B cell (primary cell): ENCODE data around the gene ABHD17B. TPM values are rescaled to one million over a fixed set of nuclear protein-coding genes. Genes with fewer than 3 reads are reported as not detected.

Experiments used
- ATAC-seq: fragments of 200-7000 bp; cut with Tn5 transposase; one replicate; pipeline ENCODE4 v1.10.0; 2021; ENCODE audit warnings: low read depth, mild to moderate bottlenecking, moderate number of reproducible peaks, moderate library complexity
- CTCF ChIA-PET: fragments of 350-600 bp; sonication (Branson Sonifier 250); formaldehyde crosslinking; loops from one replicate; lab custom pipeline; 2021; ENCODE audit warnings: antibody characterized with exemption, inconsistent platforms; lab: Charles Lee
- POLR2A ChIA-PET: fragments of 350-600 bp; sonication (Branson Sonifier 250); formaldehyde crosslinking; loops from one replicate; lab custom pipeline; 2021; ENCODE audit warnings: antibody characterized with exemption; lab: Charles Lee
- DNase-seq: peaks from one replicate; pipeline ENCODE4 v3.0.0; 2013
- H2AFZ ChIP-seq: 2 replicates; pipeline ENCODE4 v1.6.1; 2012; ENCODE audit warnings: mild to moderate bottlenecking, low read depth, low read length; ENCODE audit not compliant: insufficient read depth, poor library complexity, severe bottlenecking
- H3K27ac ChIP-seq, 2 donors: 1 replicate in 1 of 2; 2 replicates in 1 of 2; pipeline ENCODE4 v1.5.1; 2012 to 2013; ENCODE audit warnings: low read length in 2 of 2, mild to moderate bottlenecking in 2 of 2, moderate library complexity in 1 of 2
- H3K27me3 ChIP-seq, 4 experiments: fragments of 200-600 bp in 1 of 4; sonication (generic) in 1 of 4; replicated peaks in 1 of 4; 1 replicate in 2 of 4; 2 replicates in 2 of 4; pipeline versions ENCODE4 v1.6.1 to v1.7.0; 2013 to 2016; ENCODE audit warnings: low read length in 3 of 4, mild to moderate bottlenecking in 2 of 4, mixed read lengths in 1 of 4, moderate library complexity in 1 of 4; ENCODE audit not compliant: insufficient read depth in 4 of 4, control insufficient read depth in 3 of 4; ENCODE audit errors: control extremely low read depth in 1 of 4
- H3K36me3 ChIP-seq, 2 experiments: replicated peaks in 1 of 2; 1 replicate in 1 of 2; 2 replicates in 1 of 2; pipeline versions ENCODE4 v1.6.1 to v1.7.1; 2013; ENCODE audit warnings: low read length in 1 of 2; ENCODE audit not compliant: insufficient read depth in 2 of 2, control insufficient read depth in 1 of 2; ENCODE audit errors: control extremely low read depth in 1 of 2, extremely low read depth in 1 of 2
- H3K4me1 ChIP-seq, 2 donors: fragments of 200-600 bp in 1 of 2; sonication (generic) in 1 of 2; 1 replicate in 1 of 2; 2 replicates in 1 of 2; pipeline versions ENCODE4 v1.5.1 to v1.6.1; 2013 to 2017; ENCODE audit warnings: low read length in 2 of 2; ENCODE audit not compliant: control insufficient read depth in 2 of 2, insufficient read depth in 2 of 2
- H3K4me2 ChIP-seq: replicated peaks from 2 replicates; pipeline ENCODE3; 2012; ENCODE audit warnings: mild to moderate bottlenecking, low read depth, low read length; ENCODE audit not compliant: poor library complexity, severe bottlenecking
- H3K4me3 ChIP-seq, 5 experiments: fragments of 200-600 bp in 1 of 5; sonication (generic) in 1 of 5; 1 replicate in 3 of 5; 2 replicates in 2 of 5; pipeline versions ENCODE4 v1.5.1 to v1.7.0; 2011 to 2016; ENCODE audit warnings: low read length in 4 of 5, mild to moderate bottlenecking in 4 of 5, low read depth in 2 of 5, control low read depth in 1 of 5, moderate library complexity in 1 of 5; ENCODE audit not compliant: insufficient read depth in 1 of 5; ENCODE audit errors: control extremely low read depth in 1 of 5, extremely low read depth in 1 of 5
- H3K79me2 ChIP-seq: fragments of 200-600 bp; sonication (generic); one replicate; pipeline ENCODE4 v1.6.0; 2016; ENCODE audit warnings: low read length; ENCODE audit not compliant: control insufficient read depth, insufficient read depth
- H3K9ac ChIP-seq: fragments of 200-600 bp; sonication (generic); 2 replicates; pipeline ENCODE4 v1.6.1; 2017; ENCODE audit warnings: mild to moderate bottlenecking, low read length, moderate library complexity
- H3K9me3 ChIP-seq, 3 donors: one replicate each; pipeline versions ENCODE4 v1.6.1 to v1.7.1; 2013; ENCODE audit warnings: low read length in 2 of 3; ENCODE audit not compliant: control insufficient read depth in 2 of 3, insufficient read depth in 1 of 3; ENCODE audit errors: control extremely low read depth in 1 of 3
- H4K20me1 ChIP-seq: 2 replicates; pipeline ENCODE4 v1.6.0; 2012; ENCODE audit warnings: mild to moderate bottlenecking, low read length; ENCODE audit not compliant: insufficient read depth, control insufficient read depth, poor library complexity, severe bottlenecking
- H3K27ac Mint-ChIP-seq: one replicate; pipeline ENCODE4 v1.8.0; 2021; ENCODE audit warnings: mixed read lengths
- H3K27me3 Mint-ChIP-seq: one replicate; pipeline ENCODE4 v1.8.0; 2021; ENCODE audit warnings: mixed read lengths
- H3K4me1 Mint-ChIP-seq: one replicate; pipeline ENCODE4 v1.8.0; 2021; ENCODE audit warnings: mixed read lengths
- H3K4me3 Mint-ChIP-seq: one replicate; pipeline ENCODE4 v1.8.0; 2021; ENCODE audit warnings: mixed read lengths
- H3K9me3 Mint-ChIP-seq: one replicate; pipeline ENCODE4 v1.8.0; 2022; ENCODE audit warnings: mixed read lengths; ENCODE audit not compliant: insufficient read depth
- EZH2 ChIP-seq: IDR thresholded peaks from 2 replicates; pipeline ENCODE4 v1.6.1; 2012; ENCODE audit warnings: borderline replicate concordance, low read depth, mild to moderate bottlenecking, moderate library complexity, low read length; ENCODE audit not compliant: insufficient read depth, poor library complexity, severe bottlenecking
- WGBS: methylation state at CpG from one replicate; pipeline ENCODE4 v1.1.5; 2013; ENCODE audit warnings: missing lambda C conversion rate; ENCODE audit not compliant: insufficient coverage; 5-methylcytosine and 5-hydroxymethylcytosine counted together
- intact Hi-C: fragments of 100-400 bp; cut with micrococcal nuclease; formaldehyde crosslinking; loops from one replicate; pipeline ENCODE4 v1.10.0; 2022
- polyA plus RNA-seq: library from polyadenylated mRNA; depleted of rRNA; stranded (reverse); fragments of >200 nt; gene quantifications from 2 replicates; pipeline ENCODE4 v1.2.3, GENCODE V29; 2012
- total RNA-seq, 2 donors: library from RNA; stranded (reverse); fragments of 120-200 nt in 1 of 2; gene quantifications; 1 replicate in 1 of 2; 2 replicates in 1 of 2; pipeline versions ENCODE4 v1.2.3 to v1.2.4, GENCODE V29; 2013 to 2022
- TF ChIP-seq, protein P1 (sequence below): fragments of 200-600 bp; IDR thresholded peaks from one replicate; pipeline ENCODE4 v1.8.0; 2022; ENCODE audit warnings: antibody characterized with exemption, mild to moderate bottlenecking

Gene ABHD17B
- total and polyA plus RNA-seq, 2 donors (not counting 1 experiment from before 2014, with no cell fraction given) = 11.3 to 24.4 TPM

DNA sequence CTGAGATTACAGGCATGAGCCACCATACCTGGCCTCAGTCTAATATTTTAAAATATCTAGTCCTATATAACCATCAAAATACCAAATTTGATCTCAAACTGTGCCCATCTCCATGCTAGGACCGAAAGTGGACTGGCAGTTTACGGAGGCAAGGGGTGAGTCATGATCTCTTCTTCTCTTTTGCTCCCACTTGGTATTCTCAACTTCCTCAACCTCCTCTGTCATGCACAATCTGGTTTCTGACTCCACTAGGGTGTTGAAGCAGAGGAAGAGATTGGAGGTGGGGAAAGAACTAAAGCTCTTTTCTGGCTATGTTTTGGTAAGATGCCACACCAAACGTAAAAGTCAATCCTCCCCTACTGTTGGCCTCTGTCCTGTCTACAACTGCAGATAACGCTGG lies 86.7 kb downstream of the ABHD17B start:
- Histone ChIP-seq H3K9ac (no peak overlapping the region), H3K4me1 (peaks cover 3 to 7% of the 10 kb centered on the region in 2 donors), H3K27me3 (no peaks in the 10 kb centered on the region), H3K27ac (no peak overlapping the region), H3K4me2 (no peak overlapping the region), H4K20me1 (no peaks in the 10 kb centered on the region), H3K4me3 (no peak overlapping the region), H3K79me2 (no peaks in the 10 kb centered on the region), H3K36me3 (no peaks in the 10 kb centered on the region), H2AFZ (no peak overlapping the region), H3K9me3 (no peaks in the 10 kb centered on the region)
- POLR2A ChIA-PET = no interaction called here
- ATAC-seq (no peak), DNase-seq (no peak)
- peaks cover 8% of the 10 kb centered on the region for H3K4me1 Mint-ChIP-seq
- CTCF ChIA-PET = interaction anchor here (2.2 to 2.9 kb wide), 2 partner anchors 18 to 64 kb away, joined by 8 read pairs; no protein-coding TSS in a partner anchor
- intact Hi-C loops = no loop called here
- peaks cover 4% of the 10 kb centered on the region for H3K27me3 Mint-ChIP-seq
- no peak overlapping the region for H3K4me3 Mint-ChIP-seq
- TF ChIP-seq, protein P1, sequence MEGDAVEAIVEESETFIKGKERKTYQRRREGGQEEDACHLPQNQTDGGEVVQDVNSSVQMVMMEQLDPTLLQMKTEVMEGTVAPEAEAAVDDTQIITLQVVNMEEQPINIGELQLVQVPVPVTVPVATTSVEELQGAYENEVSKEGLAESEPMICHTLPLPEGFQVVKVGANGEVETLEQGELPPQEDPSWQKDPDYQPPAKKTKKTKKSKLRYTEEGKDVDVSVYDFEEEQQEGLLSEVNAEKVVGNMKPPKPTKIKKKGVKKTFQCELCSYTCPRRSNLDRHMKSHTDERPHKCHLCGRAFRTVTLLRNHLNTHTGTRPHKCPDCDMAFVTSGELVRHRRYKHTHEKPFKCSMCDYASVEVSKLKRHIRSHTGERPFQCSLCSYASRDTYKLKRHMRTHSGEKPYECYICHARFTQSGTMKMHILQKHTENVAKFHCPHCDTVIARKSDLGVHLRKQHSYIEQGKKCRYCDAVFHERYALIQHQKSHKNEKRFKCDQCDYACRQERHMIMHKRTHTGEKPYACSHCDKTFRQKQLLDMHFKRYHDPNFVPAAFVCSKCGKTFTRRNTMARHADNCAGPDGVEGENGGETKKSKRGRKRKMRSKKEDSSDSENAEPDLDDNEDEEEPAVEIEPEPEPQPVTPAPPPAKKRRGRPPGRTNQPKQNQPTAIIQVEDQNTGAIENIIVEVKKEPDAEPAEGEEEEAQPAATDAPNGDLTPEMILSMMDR = no peak
- TF ChIP-seq EZH2 = no peak
- WGBS = no CpG with 5 or more reads among the region's 4 CpGs
- no peak overlapping the region for H3K27ac Mint-ChIP-seq
- no peaks in the 10 kb centered on the region for H3K9me3 Mint-ChIP-seq

DNA sequence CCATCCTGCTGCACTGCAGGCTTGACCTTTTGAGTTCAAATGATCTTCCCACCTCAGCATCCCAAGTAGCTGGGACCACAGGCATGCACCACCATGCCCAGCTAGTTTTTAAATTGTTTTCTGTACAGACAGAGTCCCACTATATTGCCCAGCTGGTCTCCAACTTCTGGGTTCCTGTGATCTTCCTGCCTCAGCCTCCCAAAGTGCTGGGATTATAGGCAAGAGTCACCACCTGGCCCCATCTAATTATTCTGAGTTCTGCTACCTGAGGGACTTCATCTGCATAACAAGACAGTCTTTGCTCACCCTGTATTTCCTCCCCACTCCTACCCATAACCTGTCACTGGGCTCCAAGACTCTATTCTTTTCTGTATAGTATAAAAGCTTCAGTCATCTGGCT lies 88.1 kb downstream of the ABHD17B start:
- Histone ChIP-seq H3K4me2 (no peak overlapping the region), H3K27ac (no peak overlapping the region), H3K4me3 (no peak overlapping the region), H3K4me1 (peaks cover 7 to 10% of the 10 kb centered on the region in 2 donors), H3K27me3 (no peaks in the 10 kb centered on the region), H3K9ac (no peak overlapping the region), H3K79me2 (no peaks in the 10 kb centered on the region), H3K9me3 (no peaks in the 10 kb centered on the region), H3K36me3 (no peaks in the 10 kb centered on the region), H2AFZ (no peak overlapping the region), H4K20me1 (no peaks in the 10 kb centered on the region)
- Mint-ChIP-seq H3K4me3 (no peak overlapping the region), H3K9me3 (no peaks in the 10 kb centered on the region), H3K27ac (no peak overlapping the region), H3K4me1 (peaks cover 12% of the 10 kb centered on the region), H3K27me3 (no peaks in the 10 kb centered on the region)
- no peak for DNase-seq
- TF ChIP-seq, protein P1 = no peak
- TF ChIP-seq EZH2 = no peak
- CTCF ChIA-PET = interaction anchor here (0.7 to 7.5 kb wide), 4 partner anchors 26 to 218 kb away, joined by 3 to 96 read pairs (median 32); no protein-coding TSS in a partner anchor
- POLR2A ChIA-PET = no interaction called here
- intact Hi-C loops = no loop called here
- no peak for ATAC-seq
